Stimulated activated CD8-positive, alpha-beta memory T cell treated with anti-CD3 and anti-CD28 coated beads, Interleukin-4, amount 100 ng/mL, for 24 hours (primary cell): Measurements from ENCODE around the gene ZNF526.

Source experiments
- DNase-seq: peaks from one replicate; pipeline ENCODE4 v3.0.0-alpha.2; 2020; ENCODE audit warnings: low read depth

Gene ZNF526

GRCh38 chr19:42219812-42220750, at the start of gene ZNF526:
TSS of gene ZNF526 (plus strand) at chr19:42220312. CDS start at chr19:42224404, 4,092 bp downstream.
- peak; percentile 96 for DNase-seq

GRCh38 chr19:42170715-42171114, 49.4 kb upstream of the ZNF526 start:
- no peak for DNase-seq

GRCh38 chr19:42172261-42172660, 47.9 kb upstream of the ZNF526 start:
- DNase-seq = no peak

GRCh38 chr19:42173695-42174094, 46.4 kb upstream of the ZNF526 start:
- no peak for DNase-seq

- DNase-seq = no peak
These were observed 45.9 kb upstream of the ZNF526 start for GRCh38 chr19:42174188-42174587.

- DNase-seq = no peak
These were observed 45.0 kb upstream of the ZNF526 start for GRCh38 chr19:42174958-42175734.

- DNase-seq = no peak
These were observed 44.0 kb upstream of the ZNF526 start for GRCh38 chr19:42175952-42176648.

GRCh38 chr19:42176649-42176989, 43.5 kb upstream of the ZNF526 start:
- DNase-seq = no peak

- DNase-seq = peak; percentile 68
These were observed 43.0 kb upstream of the ZNF526 start for GRCh38 chr19:42176990-42177685.

GRCh38 chr19:42177686-42178019, 42.5 kb upstream of the ZNF526 start:
- DNase-seq = no peak

- no peak for DNase-seq
These were observed 41.1 kb upstream of the ZNF526 start for GRCh38 chr19:42178791-42179674.

- peak; percentile 57 for DNase-seq
These were observed 35.7 kb upstream of the ZNF526 start for GRCh38 chr19:42184401-42184861.

GRCh38 chr19:42185277-42185676, 34.8 kb upstream of the ZNF526 start:
- no peak for DNase-seq

- no peak for DNase-seq
These were observed 31.4 kb upstream of the ZNF526 start for GRCh38 chr19:42188665-42189064.

- DNase-seq = no peak
These were observed 31.0 kb upstream of the ZNF526 start for GRCh38 chr19:42189133-42189532.

GRCh38 chr19:42191330-42191729, 28.8 kb upstream of the ZNF526 start:
- no peak for DNase-seq

GRCh38 chr19:42191855-42192254, 28.3 kb upstream of the ZNF526 start:
- DNase-seq = no peak

GRCh38 chr19:42193294-42193693, 26.8 kb upstream of the ZNF526 start:
- no peak for DNase-seq

GRCh38 chr19:42193706-42194105, 26.4 kb upstream of the ZNF526 start:
- DNase-seq = no peak

GRCh38 chr19:42196011-42197001, 23.8 kb upstream of the ZNF526 start:
- no peak for DNase-seq
